Astrocyte (in vitro differentiated cells and primary cell): ENCODE results near the gene GGTLC1.

ENCODE experiments used
- CTCF ChIP-seq: IDR thresholded peaks from 2 replicates; pipeline ENCODE4 v1.5.1; 2011; ENCODE audit warnings: low read depth, mild to moderate bottlenecking, inconsistent platforms, low read length, moderate library complexity; ENCODE audit not compliant: insufficient read depth
- EZH2 ChIP-seq: IDR thresholded peaks from 2 replicates; pipeline ENCODE4 v1.6.1; 2012; ENCODE audit warnings: mild to moderate bottlenecking, low read length, inconsistent platforms; ENCODE audit not compliant: insufficient read depth

- TF ChIP-seq CTCF, result no peak
- no peak for TF ChIP-seq EZH2
These were observed 45.3 kb downstream of the GGTLC1 start for GRCh38 chr20:23943304-23943703.
